Gastrocnemius medialis (tissue), 4 donors: Measurements from ENCODE around the gene SHISA8. TPM values are rescaled to one million over a fixed set of nuclear protein-coding genes. Genes with fewer than 3 reads are reported as not detected.
A peak's percentile ranks its signal among the peaks of the same experiment; 100 is the strongest.

ENCODE experiments used
- ATAC-seq, 2 donors: fragments of 150-250 bp; one replicate each; pipeline ENCODE4 v1.9.1; 2016
- DNase-seq, 2 donors: peaks; one replicate each; pipeline ENCODE4 v3.0.0-alpha.2; 2019
- H3K27ac ChIP-seq, 4 donors: fragments of 200-600 bp; sonication (generic); 1 replicate in 1 of 4; 2 replicates in 3 of 4; pipeline ENCODE4 v1.5.1; 2016 to 2018; ENCODE audit warnings: mild to moderate bottlenecking in 2 of 4, moderate library complexity in 1 of 4
- H3K27me3 ChIP-seq, 3 donors: fragments of 200-600 bp; sonication (generic) in 2 of 3; 1 replicate in 1 of 3; 2 replicates in 2 of 3; pipeline versions ENCODE4 v1.5.1 to v1.6.0; 2016 to 2019; ENCODE audit warnings: mild to moderate bottlenecking in 1 of 3, moderate library complexity in 1 of 3
- H3K36me3 ChIP-seq, 2 donors: fragments of 200-600 bp; sonication (generic) in 1 of 2; one replicate each; pipeline ENCODE4 v1.5.1; 2017 to 2018
- H3K4me1 ChIP-seq, 2 donors: fragments of 200-600 bp; sonication (generic) in 1 of 2; one replicate each; pipeline ENCODE4 v1.5.1; 2016 to 2017; ENCODE audit warnings: mild to moderate bottlenecking in 2 of 2
- H3K4me3 ChIP-seq, 4 donors: fragments of 200-600 bp; sonication (generic) in 3 of 4; 1 replicate in 1 of 4; 2 replicates in 3 of 4; pipeline ENCODE4 v1.5.1; 2016 to 2019; ENCODE audit warnings: mild to moderate bottlenecking in 2 of 4
- H3K9me3 ChIP-seq, 3 donors: fragments of 200-600 bp; sonication (generic) in 2 of 3; 1 replicate in 1 of 3; 2 replicates in 2 of 3; pipeline ENCODE4 v1.5.1; 2016 to 2019
- POLR2A ChIP-seq, 2 donors: fragments of 450-650 bp; IDR thresholded peaks; one replicate each; pipeline ENCODE4 v1.6.1; 2017; ENCODE audit warnings: antibody characterized with exemption in 2 of 2, mild to moderate bottlenecking in 2 of 2, moderate library complexity in 2 of 2
- in situ Hi-C, 4 donors: fragments of 200-750 bp; cut with MboI; loops; one replicate each; pipeline versions ENCODE4 v1.15.0 to v1.8.0; 2017; ENCODE audit warnings: low sequenced_read_pairs in 4 of 4
- intact Hi-C: fragments of 100-400 bp; cut with DNase I; formaldehyde crosslinking; loops from one replicate; pipeline ENCODE4 v1.15.1; 2023; ENCODE audit warnings: low total_unique reads
- total RNA-seq, 4 donors: library from RNA; depleted of rRNA; stranded (reverse); fragments of >200 nt; gene quantifications; one replicate each; pipeline versions ENCODE4 v1.1.0 to v1.2.3, GENCODE V29; 2016
- TF ChIP-seq, protein P1 (sequence below), 5 experiments: fragments of 450-650 bp in 3 of 5; fragments of 200-600 bp in 2 of 5; sonication (generic) in 2 of 5; IDR thresholded peaks in 4 of 5; conservative IDR thresholded peaks in 1 of 5; 1 replicate in 4 of 5; 2 replicates in 1 of 5; pipeline ENCODE4 v1.5.1; 2016 to 2019; ENCODE audit warnings: antibody characterized with exemption in 5 of 5, mild to moderate bottlenecking in 3 of 5, moderate library complexity in 3 of 5

The SHISA8 gene
- not detected for total RNA-seq

DNA sequence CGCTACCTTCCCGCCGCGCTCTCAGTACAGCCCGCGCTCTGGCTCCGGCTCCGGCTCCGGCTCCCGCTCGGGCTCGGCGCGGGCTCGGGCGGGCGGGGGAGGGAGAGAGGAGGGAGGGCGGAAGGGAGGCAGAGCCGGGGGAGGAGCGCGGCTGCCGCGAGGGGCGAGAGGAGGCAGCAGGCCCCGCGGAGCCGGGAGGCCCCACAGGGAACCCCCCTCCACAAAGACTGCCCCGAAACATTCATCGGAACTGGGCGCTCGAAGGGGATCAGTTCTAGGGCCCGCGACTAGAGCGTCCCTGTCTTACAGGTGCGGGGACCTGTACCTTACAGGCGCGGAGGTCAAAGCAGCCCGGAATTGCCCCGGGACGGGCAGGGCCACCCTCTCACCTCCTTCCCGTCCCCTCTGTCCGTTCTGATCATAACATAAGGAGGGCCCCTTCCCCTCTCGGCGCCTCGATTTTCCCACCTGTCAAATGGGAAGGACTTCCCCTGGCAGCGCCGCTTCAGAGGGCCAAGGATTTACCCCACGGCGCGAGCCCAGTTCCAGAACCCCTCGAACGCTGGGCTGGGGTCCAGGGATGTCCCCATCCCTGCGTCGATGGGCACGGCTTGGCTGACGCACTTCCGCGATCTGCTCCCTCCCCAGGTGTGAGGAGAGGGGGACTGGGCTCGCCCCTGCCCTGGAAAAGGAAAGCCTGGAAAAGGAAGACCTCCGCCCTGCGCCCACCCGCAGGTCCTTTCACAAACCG, at the start of gene SHISA8:
SHISA8 (minus strand) TSS at position 40 of the 751 bp plus-strand sequence. CDS start 407 bp downstream, outside the sequence.
- DNase-seq (no peak), ATAC-seq (peak in 1 of 2 donors; percentile 28)
- Histone ChIP-seq H3K4me3 (peak within 1 kb of the TSS in 3 of 4 donors; percentile 11 to 45 (median 17)), H3K27ac (no peak within 1 kb of the TSS), H3K36me3 (no peaks in the 10 kb centered on the region), H3K4me1 (peaks cover 16 to 26% of the 10 kb centered on the region in 2 donors), H3K9me3 (no peaks in the 10 kb centered on the region), H3K27me3 (peaks cover 61 to 79% (median 73%) of the 10 kb centered on the region in 3 donors)
- in situ Hi-C loops, result no loop called here
- intact Hi-C loops, result no loop called here
- TF ChIP-seq POLR2A (IDR thresholded peaks at IDR 0.05), result no peak
- TF ChIP-seq, protein P1, sequence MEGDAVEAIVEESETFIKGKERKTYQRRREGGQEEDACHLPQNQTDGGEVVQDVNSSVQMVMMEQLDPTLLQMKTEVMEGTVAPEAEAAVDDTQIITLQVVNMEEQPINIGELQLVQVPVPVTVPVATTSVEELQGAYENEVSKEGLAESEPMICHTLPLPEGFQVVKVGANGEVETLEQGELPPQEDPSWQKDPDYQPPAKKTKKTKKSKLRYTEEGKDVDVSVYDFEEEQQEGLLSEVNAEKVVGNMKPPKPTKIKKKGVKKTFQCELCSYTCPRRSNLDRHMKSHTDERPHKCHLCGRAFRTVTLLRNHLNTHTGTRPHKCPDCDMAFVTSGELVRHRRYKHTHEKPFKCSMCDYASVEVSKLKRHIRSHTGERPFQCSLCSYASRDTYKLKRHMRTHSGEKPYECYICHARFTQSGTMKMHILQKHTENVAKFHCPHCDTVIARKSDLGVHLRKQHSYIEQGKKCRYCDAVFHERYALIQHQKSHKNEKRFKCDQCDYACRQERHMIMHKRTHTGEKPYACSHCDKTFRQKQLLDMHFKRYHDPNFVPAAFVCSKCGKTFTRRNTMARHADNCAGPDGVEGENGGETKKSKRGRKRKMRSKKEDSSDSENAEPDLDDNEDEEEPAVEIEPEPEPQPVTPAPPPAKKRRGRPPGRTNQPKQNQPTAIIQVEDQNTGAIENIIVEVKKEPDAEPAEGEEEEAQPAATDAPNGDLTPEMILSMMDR (IDR thresholded peaks at IDR 0.05 in 4 of 5, conservative IDR thresholded peaks at IDR 0.05 in 1 of 5), result no peak

DNA sequence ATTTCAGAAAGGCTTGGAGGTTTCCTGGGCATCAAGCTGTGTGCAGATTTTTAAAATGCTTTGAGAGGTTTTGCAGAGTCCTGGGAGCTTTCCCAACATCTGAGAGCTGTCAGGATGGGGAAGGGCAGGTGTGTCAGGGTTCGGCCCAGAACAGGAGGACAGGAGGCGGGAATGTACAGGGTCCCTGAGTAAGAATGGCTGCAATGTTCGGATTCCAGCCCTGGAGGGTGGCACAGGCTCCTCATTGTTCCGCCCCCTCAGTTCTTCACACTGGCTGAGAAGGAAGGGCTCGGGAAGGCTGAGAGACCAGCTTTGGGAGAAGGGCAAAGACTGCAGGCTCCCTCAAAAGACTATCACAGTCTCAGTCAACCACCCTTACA, 49.2 kb upstream of the SHISA8 start:
- no peaks in the 10 kb centered on the region for H3K36me3 ChIP-seq
- intact Hi-C loops (loop anchor here (10.0 kb wide), 1 partner anchor 151 kb away; no protein-coding TSS in a partner anchor), in situ Hi-C loops (loop anchor here in 3 of 4 donors (10.0 to 25.0 kb wide), 2 partner anchors 471 to 473 kb away; partner anchors contain the start of gene NFAM1 (in 3 of the 3))
- H3K27ac ChIP-seq, result no peak overlapping the region
- no peaks in the 10 kb centered on the region for H3K9me3 ChIP-seq
- TF ChIP-seq, protein P1 (IDR thresholded peaks at IDR 0.05 in 4 of 5, conservative IDR thresholded peaks at IDR 0.05 in 1 of 5), result no peak
- no peak for TF ChIP-seq POLR2A (IDR thresholded peaks at IDR 0.05)
- no peak for ATAC-seq
- H3K27me3 ChIP-seq, result no peaks in the 10 kb centered on the region
- no peak overlapping the region for H3K4me3 ChIP-seq
- no peaks in the 10 kb centered on the region for H3K4me1 ChIP-seq
- DNase-seq, result no peak

DNA sequence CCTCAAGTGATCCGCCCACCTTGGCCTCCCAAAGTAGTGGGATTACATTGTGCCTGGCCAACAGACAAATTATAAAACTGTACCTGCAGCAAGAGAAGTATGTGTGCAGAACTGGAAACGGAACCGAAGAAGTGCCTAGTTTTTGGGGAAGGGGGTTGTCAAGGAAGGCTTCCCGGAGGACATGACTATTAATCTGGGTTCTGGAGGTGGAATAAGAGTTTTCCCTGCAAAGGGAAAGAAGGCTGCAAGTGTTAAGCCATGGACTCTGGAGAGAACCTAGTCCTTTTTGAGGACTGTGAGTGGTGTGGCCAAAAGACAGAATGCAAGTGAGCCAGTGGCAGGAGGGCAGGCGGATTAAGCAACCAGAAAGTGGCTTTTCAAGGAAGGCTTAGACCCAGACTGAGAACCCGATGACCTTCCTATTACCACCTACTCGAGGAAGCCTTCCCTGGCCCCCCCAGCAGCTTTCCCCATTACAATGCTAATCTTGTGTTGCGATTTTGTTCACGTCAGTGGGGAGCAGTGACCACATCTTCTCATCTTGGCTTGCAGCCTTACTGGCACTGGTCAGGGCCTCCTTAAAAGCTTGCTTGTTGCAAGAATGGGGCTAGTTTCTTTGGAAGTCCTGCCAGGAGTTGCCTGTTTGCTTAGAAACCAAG, 48.7 kb upstream of the SHISA8 start:
- Histone ChIP-seq H3K4me3 (no peak overlapping the region), H3K4me1 (no peaks in the 10 kb centered on the region), H3K36me3 (no peaks in the 10 kb centered on the region), H3K27ac (no peak overlapping the region), H3K27me3 (no peaks in the 10 kb centered on the region), H3K9me3 (no peaks in the 10 kb centered on the region)
- intact Hi-C loops, result loop anchor here (10.0 kb wide), 1 partner anchor 151 kb away; no protein-coding TSS in a partner anchor
- DNase-seq, result no peak
- ATAC-seq, result no peak
- TF ChIP-seq, protein P1 (IDR thresholded peaks at IDR 0.05 in 4 of 5, conservative IDR thresholded peaks at IDR 0.05 in 1 of 5), result no peak
- no peak for TF ChIP-seq POLR2A (IDR thresholded peaks at IDR 0.05)
- in situ Hi-C loops, result loop anchor here in 3 of 4 donors (10.0 to 25.0 kb wide), 2 partner anchors 471 to 474 kb away; partner anchors contain the start of gene NFAM1 (in 3 of the 3)

DNA sequence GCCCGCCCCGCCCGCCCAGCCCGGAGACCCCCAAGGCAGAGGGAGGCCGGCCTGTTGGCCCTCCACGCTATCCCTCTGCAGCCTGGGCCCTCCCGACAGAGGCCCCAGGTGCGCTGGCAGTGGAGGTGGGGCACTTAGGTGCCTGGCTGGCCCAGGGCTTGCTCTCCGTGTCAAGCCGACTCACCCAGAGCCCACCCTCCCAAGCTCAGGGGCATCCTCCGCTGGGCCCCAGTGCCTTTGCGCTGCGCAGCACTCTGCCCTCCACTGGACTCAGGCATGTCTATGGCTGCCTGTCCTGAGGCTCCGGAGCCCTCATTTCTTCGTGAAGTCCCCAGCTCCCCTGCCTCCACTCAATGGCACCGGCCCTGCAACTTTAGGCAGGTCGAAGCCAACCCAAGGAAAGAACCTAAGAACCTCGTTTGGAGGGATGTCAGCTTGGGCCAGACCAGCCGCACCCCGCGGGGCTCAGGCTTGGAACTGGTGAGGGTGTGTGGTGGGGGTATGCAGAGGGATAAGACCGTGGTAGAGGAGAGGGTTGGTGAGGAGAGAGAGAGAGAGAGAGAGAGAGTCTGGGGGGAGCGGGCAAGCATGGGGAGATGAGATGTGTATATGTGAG, 43.2 kb upstream of the SHISA8 start:
- H3K4me1 ChIP-seq, result no peaks in the 10 kb centered on the region
- no peaks in the 10 kb centered on the region for H3K9me3 ChIP-seq
- in situ Hi-C loops (loop anchor here in 2 of 4 donors (25.0 kb wide), 1 partner anchor 479 kb away; the partner anchor contains the start of gene NFAM1 (in 2 of the 2)), intact Hi-C loops (no loop called here)
- no peak for TF ChIP-seq POLR2A (IDR thresholded peaks at IDR 0.05)
- TF ChIP-seq, protein P1 (IDR thresholded peaks at IDR 0.05 in 4 of 5, conservative IDR thresholded peaks at IDR 0.05 in 1 of 5), result peak in 1 of 5 experiments; percentile 18
- H3K27ac ChIP-seq, result no peak overlapping the region
- DNase-seq (no peak), ATAC-seq (no peak)
- no peaks in the 10 kb centered on the region for H3K36me3 ChIP-seq
- H3K4me3 ChIP-seq, result peak overlapping the region in 3 of 4 donors; percentile 23 to 31 (median 31)
- H3K27me3 ChIP-seq, result peaks cover 0 to 7% (median 7%) of the 10 kb centered on the region in 3 donors
